WTC11 (cell line): ENCODE results near the gene PIF1. TPM values are rescaled to one million over a fixed set of nuclear protein-coding genes. Genes with fewer than 3 reads are reported as not detected.

Source experiments
- ATAC-seq: fragments of 200-7000 bp; cut with Tn5 transposase; 2 replicates; pipeline ENCODE4 v1.10.0; 2021; ENCODE audit warnings: mild to moderate bottlenecking, moderate library complexity
- CTCF ChIA-PET: fragments of 300-600 bp; sonication (Branson Sonifier 250); formaldehyde crosslinking; loops from one replicate; lab custom pipeline; 2021; ENCODE audit warnings: antibody characterized with exemption; lab: Charles Lee
- POLR2A ChIA-PET: fragments of 350-600 bp; sonication (Branson Sonifier 250); formaldehyde crosslinking; loops from one replicate; lab custom pipeline; 2021; ENCODE audit warnings: antibody characterized with exemption; lab: Charles Lee
- DNase-seq: peaks from one replicate; pipeline ENCODE4 v3.0.0; 2021; ENCODE audit warnings: low spot score
- H3K27ac Mint-ChIP-seq: 2 replicates; pipeline ENCODE4 v1.8.0; 2021; ENCODE audit warnings: mixed read lengths
- H3K27me3 Mint-ChIP-seq: 2 replicates; pipeline ENCODE4 v1.8.0; 2021; ENCODE audit warnings: low read depth, mild to moderate bottlenecking, moderate library complexity, mixed read lengths
- H3K36me3 Mint-ChIP-seq: 2 replicates; pipeline ENCODE4 v1.8.0; 2021; ENCODE audit warnings: mixed read lengths
- H3K4me1 Mint-ChIP-seq: 2 replicates; pipeline ENCODE4 v1.8.0; 2022; ENCODE audit warnings: mixed read lengths
- H3K4me3 Mint-ChIP-seq: 2 replicates; pipeline ENCODE4 v1.8.0; 2021; ENCODE audit warnings: mild to moderate bottlenecking, moderate library complexity, mixed read lengths
- H3K9me3 Mint-ChIP-seq: 2 replicates; pipeline ENCODE4 v1.8.0; 2021; ENCODE audit warnings: mixed read lengths
- ARID4B ChIP-seq: sonication (generic); formaldehyde crosslinking; IDR thresholded peaks from 2 replicates; pipeline ENCODE4 v1.8.0; 2023; ENCODE audit warnings: missing genetic modification reagents, mild to moderate bottlenecking, borderline replicate concordance
- CBFB ChIP-seq: sonication (generic); formaldehyde crosslinking; IDR thresholded peaks from 2 replicates; pipeline ENCODE4 v1.8.1; 2022; ENCODE audit warnings: mild to moderate bottlenecking, low read depth, missing genetic modification reagents
- ESRRA ChIP-seq: sonication (generic); formaldehyde crosslinking; IDR thresholded peaks from 2 replicates; pipeline ENCODE4 v1.8.1; 2022; ENCODE audit warnings: mild to moderate bottlenecking, missing genetic modification reagents, borderline replicate concordance
- ETV6 ChIP-seq: sonication (generic); formaldehyde crosslinking; IDR thresholded peaks from 2 replicates; pipeline ENCODE4 v1.8.1; 2022; ENCODE audit warnings: mild to moderate bottlenecking, missing genetic modification reagents
- FOXP1 ChIP-seq: sonication (generic); formaldehyde crosslinking; IDR thresholded peaks from 2 replicates; pipeline ENCODE4 v1.8.0; 2022; ENCODE audit warnings: missing genetic modification reagents, mild to moderate bottlenecking, moderate library complexity, borderline replicate concordance
- GABPB1 ChIP-seq: sonication (generic); formaldehyde crosslinking; IDR thresholded peaks from 2 replicates; pipeline ENCODE4 v1.8.1; 2023; ENCODE audit warnings: mild to moderate bottlenecking, missing genetic modification reagents
- JUN ChIP-seq: sonication (generic); formaldehyde crosslinking; IDR thresholded peaks from 2 replicates; pipeline ENCODE4 v1.8.0; 2023; ENCODE audit warnings: mild to moderate bottlenecking, missing genetic modification reagents
- MLX ChIP-seq: sonication (generic); formaldehyde crosslinking; IDR thresholded peaks from 2 replicates; pipeline ENCODE4 v1.8.1; 2023; ENCODE audit warnings: mild to moderate bottlenecking, missing genetic modification reagents, moderate library complexity
- MXD4 ChIP-seq: fragments of 250-450 bp; sonication (Bioruptor Pico); IDR thresholded peaks from 2 replicates; pipeline ENCODE4 v1.8.0; 2021; ENCODE audit warnings: mild to moderate bottlenecking, moderate library complexity, borderline replicate concordance
- NFE2L1 ChIP-seq: sonication (generic); formaldehyde crosslinking; IDR thresholded peaks from 2 replicates; pipeline ENCODE4 v1.8.1; 2023; ENCODE audit warnings: missing genetic modification reagents
- NFYB ChIP-seq: sonication (generic); formaldehyde crosslinking; conservative IDR thresholded peaks from 2 replicates; pipeline ENCODE4 v1.8.0; 2022; ENCODE audit warnings: low read depth, missing genetic modification reagents
- NR2C2 ChIP-seq: sonication (generic); formaldehyde crosslinking; IDR thresholded peaks from 2 replicates; pipeline ENCODE4 v1.8.0; 2022; ENCODE audit warnings: mild to moderate bottlenecking, missing genetic modification reagents
- OVOL2 ChIP-seq: fragments of 250-450 bp; sonication (Bioruptor Pico); IDR thresholded peaks from 2 replicates; pipeline ENCODE4 v1.9.0; 2021; ENCODE audit warnings: mild to moderate bottlenecking, borderline replicate concordance
- PREB ChIP-seq: sonication (generic); formaldehyde crosslinking; IDR thresholded peaks from 2 replicates; pipeline ENCODE4 v1.8.1; 2022; ENCODE audit warnings: mild to moderate bottlenecking, missing genetic modification reagents, moderate library complexity, borderline replicate concordance
- PRRX2 ChIP-seq: fragments of 250-450 bp; sonication (Bioruptor Pico); IDR thresholded peaks from 2 replicates; pipeline ENCODE4 v1.8.0; 2021; ENCODE audit warnings: mild to moderate bottlenecking
- RELA ChIP-seq: sonication (generic); formaldehyde crosslinking; IDR thresholded peaks from 2 replicates; pipeline ENCODE4 v1.8.1; 2022; ENCODE audit warnings: missing genetic modification reagents, mild to moderate bottlenecking, borderline replicate concordance
- SMAD3 ChIP-seq: sonication (generic); formaldehyde crosslinking; IDR thresholded peaks from 2 replicates; pipeline ENCODE4 v1.8.0; 2022; ENCODE audit warnings: missing genetic modification reagents, mild to moderate bottlenecking, borderline replicate concordance
- ZNF121 ChIP-seq: sonication (generic); formaldehyde crosslinking; IDR thresholded peaks from 2 replicates; pipeline ENCODE4 v1.8.0; 2023; ENCODE audit warnings: missing genetic modification reagents
- ZNF317 ChIP-seq: sonication (generic); formaldehyde crosslinking; IDR thresholded peaks from 2 replicates; pipeline ENCODE4 v1.8.1; 2023; ENCODE audit warnings: low read depth, mild to moderate bottlenecking, moderate library complexity, missing genetic modification reagents, borderline replicate concordance
- ZNF416 ChIP-seq: fragments of 250-450 bp; sonication (Bioruptor Pico); IDR thresholded peaks from 2 replicates; pipeline ENCODE4 v1.9.0; 2021; ENCODE audit warnings: mild to moderate bottlenecking, inconsistent platforms
- ZNF671 ChIP-seq: fragments of 250-450 bp; sonication (Bioruptor Pico); IDR thresholded peaks from 2 replicates; pipeline ENCODE4 v1.8.0; 2021; ENCODE audit warnings: mild to moderate bottlenecking
- total RNA-seq: library from RNA; stranded (reverse); gene quantifications from 3 replicates; pipeline ENCODE4 v1.2.3, GENCODE V29; 2021
- TF ChIP-seq, protein P1 (sequence below): fragments of 200-600 bp; IDR thresholded peaks from 2 replicates; pipeline ENCODE4 v1.8.0; 2022; ENCODE audit warnings: antibody characterized with exemption
- TF ChIP-seq, protein P2 (sequence below): sonication (generic); formaldehyde crosslinking; IDR thresholded peaks from 2 replicates; pipeline ENCODE4 v1.8.0; 2022; ENCODE audit warnings: mild to moderate bottlenecking, missing genetic modification reagents
- TF ChIP-seq, protein P3 (sequence below): sonication (generic); formaldehyde crosslinking; IDR thresholded peaks from 2 replicates; pipeline ENCODE4 v1.8.0; 2022; ENCODE audit warnings: mild to moderate bottlenecking, missing genetic modification reagents
- TF ChIP-seq, protein P4 (sequence below): sonication (generic); formaldehyde crosslinking; IDR thresholded peaks from 2 replicates; pipeline ENCODE4 v1.8.0; 2023; ENCODE audit warnings: missing genetic modification reagents

The PIF1 gene
- total RNA-seq, 1 experiment from 2014 or later = 249 TPM

DNA sequence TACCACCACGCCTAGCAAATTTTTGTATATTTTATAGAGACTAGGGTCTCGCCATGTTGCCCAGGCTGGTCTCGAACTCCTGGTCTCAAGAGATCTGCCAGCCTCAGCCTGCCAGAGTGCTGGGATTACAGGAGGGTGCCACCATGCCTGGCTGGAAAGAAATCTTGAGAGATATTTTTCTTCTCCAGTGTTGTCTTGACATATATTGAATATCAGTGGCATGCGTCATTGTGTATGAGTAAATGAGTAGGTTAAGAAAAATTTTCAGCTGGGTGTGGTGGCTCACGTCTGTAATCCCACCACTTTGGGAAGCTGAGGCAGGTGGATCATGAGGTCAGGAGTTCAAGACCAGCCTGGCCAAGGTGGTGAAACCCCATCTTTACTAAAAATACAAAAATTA, 3.5 kb upstream of the PIF1 start:
- H3K36me3 Mint-ChIP-seq = peaks cover 21% of the 10 kb centered on the region
- POLR2A ChIA-PET = no interaction called here

DNA sequence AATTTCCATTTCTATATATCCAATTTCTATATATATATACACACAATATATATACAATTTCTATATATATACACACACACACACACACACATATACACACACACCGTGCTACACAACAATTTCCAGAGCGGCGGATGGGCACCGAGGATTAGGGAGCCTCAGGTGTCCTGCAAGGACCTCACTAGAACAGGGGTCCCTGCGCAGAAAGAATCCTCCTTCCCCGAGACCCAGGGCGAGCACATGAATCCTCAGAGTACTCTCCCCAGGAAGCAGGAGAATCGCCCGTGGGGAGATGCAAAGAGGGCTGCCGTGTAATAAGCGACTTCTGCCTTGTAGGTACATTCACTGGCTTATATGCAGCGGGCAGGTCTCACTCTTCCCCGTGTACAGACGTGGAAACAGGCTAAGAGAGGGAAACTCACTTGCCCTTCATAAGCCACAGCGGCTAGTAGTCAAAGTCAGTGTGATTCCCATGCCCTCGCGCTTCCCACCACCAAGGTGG, 467 bp downstream of the PIF1 start:
- TF ChIP-seq PRRX2 (CRISPR knock-in tag) = no peak
- TF ChIP-seq PREB (CRISPR knock-in tag) = no peak
- TF ChIP-seq, protein P1, sequence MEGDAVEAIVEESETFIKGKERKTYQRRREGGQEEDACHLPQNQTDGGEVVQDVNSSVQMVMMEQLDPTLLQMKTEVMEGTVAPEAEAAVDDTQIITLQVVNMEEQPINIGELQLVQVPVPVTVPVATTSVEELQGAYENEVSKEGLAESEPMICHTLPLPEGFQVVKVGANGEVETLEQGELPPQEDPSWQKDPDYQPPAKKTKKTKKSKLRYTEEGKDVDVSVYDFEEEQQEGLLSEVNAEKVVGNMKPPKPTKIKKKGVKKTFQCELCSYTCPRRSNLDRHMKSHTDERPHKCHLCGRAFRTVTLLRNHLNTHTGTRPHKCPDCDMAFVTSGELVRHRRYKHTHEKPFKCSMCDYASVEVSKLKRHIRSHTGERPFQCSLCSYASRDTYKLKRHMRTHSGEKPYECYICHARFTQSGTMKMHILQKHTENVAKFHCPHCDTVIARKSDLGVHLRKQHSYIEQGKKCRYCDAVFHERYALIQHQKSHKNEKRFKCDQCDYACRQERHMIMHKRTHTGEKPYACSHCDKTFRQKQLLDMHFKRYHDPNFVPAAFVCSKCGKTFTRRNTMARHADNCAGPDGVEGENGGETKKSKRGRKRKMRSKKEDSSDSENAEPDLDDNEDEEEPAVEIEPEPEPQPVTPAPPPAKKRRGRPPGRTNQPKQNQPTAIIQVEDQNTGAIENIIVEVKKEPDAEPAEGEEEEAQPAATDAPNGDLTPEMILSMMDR = no peak
- TF ChIP-seq, protein P2, sequence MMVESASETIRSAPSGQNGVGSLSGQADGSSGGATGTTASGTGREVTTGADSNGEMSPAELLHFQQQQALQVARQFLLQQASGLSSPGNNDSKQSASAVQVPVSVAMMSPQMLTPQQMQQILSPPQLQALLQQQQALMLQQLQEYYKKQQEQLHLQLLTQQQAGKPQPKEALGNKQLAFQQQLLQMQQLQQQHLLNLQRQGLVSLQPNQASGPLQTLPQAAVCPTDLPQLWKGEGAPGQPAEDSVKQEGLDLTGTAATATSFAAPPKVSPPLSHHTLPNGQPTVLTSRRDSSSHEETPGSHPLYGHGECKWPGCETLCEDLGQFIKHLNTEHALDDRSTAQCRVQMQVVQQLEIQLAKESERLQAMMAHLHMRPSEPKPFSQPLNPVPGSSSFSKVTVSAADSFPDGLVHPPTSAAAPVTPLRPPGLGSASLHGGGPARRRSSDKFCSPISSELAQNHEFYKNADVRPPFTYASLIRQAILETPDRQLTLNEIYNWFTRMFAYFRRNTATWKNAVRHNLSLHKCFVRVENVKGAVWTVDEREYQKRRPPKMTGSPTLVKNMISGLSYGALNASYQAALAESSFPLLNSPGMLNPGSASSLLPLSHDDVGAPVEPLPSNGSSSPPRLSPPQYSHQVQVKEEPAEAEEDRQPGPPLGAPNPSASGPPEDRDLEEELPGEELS (CRISPR knock-in tag) = peak; percentile 8; the same call in 1 of the 2 replicates
- TF ChIP-seq ETV6 (CRISPR knock-in tag) = 0 out of 2 replicates have a peak, but pooled peaks have one; percentile 1
- TF ChIP-seq, all 79 proteins: peak for 2
- H3K36me3 Mint-ChIP-seq = peaks cover 44% of the 10 kb centered on the region
- no peaks in the 10 kb centered on the region for H3K9me3 Mint-ChIP-seq
- ChIA-PET CTCF (interaction anchor here (0.9 to 1.9 kb wide), 8 partner anchors 10 to 125 kb away, joined by 3 to 21 read pairs (median 4); no protein-coding TSS in a partner anchor), POLR2A (interaction anchor here (0.9 to 2.4 kb wide), 12 partner anchors 9 to 97 kb away, joined by 3 to 45 read pairs (median 6); no protein-coding TSS in a partner anchor)
- peak overlapping the region; percentile 92 for H3K4me3 Mint-ChIP-seq
- peaks cover 30% of the 10 kb centered on the region for H3K4me1 Mint-ChIP-seq
- no peak for DNase-seq
- no peaks in the 10 kb centered on the region for H3K27me3 Mint-ChIP-seq
- peak; percentile 3; the same call in 1 of the 2 replicates for ATAC-seq
- peak overlapping the region; percentile 92 for H3K27ac Mint-ChIP-seq

More for the DNA sequence above, 3.5 kb upstream of the PIF1 start:
- Mint-ChIP-seq H3K4me1 (peaks cover 18% of the 10 kb centered on the region), H3K4me3 (no peak overlapping the region), H3K27me3 (no peaks in the 10 kb centered on the region), H3K9me3 (no peaks in the 10 kb centered on the region), H3K27ac (no peak overlapping the region)
- DNase-seq (no peak), ATAC-seq (no peak)
- no peak for TF ChIP-seq NFYB (CRISPR knock-in tag)
- TF ChIP-seq NR2C2 (CRISPR knock-in tag) = no peak
- TF ChIP-seq MXD4 (CRISPR knock-in tag) = no peak
- no peak for TF ChIP-seq NFE2L1
- TF ChIP-seq, protein P3, sequence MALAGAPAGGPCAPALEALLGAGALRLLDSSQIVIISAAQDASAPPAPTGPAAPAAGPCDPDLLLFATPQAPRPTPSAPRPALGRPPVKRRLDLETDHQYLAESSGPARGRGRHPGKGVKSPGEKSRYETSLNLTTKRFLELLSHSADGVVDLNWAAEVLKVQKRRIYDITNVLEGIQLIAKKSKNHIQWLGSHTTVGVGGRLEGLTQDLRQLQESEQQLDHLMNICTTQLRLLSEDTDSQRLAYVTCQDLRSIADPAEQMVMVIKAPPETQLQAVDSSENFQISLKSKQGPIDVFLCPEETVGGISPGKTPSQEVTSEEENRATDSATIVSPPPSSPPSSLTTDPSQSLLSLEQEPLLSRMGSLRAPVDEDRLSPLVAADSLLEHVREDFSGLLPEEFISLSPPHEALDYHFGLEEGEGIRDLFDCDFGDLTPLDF (CRISPR knock-in tag) = no peak
- no peak for TF ChIP-seq ZNF317
- TF ChIP-seq OVOL2 = no peak
- no peak for TF ChIP-seq ZNF671
- TF ChIP-seq ESRRA (CRISPR knock-in tag) = no peak
- no peak for TF ChIP-seq JUN (CRISPR knock-in tag)
- TF ChIP-seq MLX (CRISPR knock-in tag) = no peak
- TF ChIP-seq GABPB1 (CRISPR knock-in tag) = no peak
- no peak for TF ChIP-seq CBFB (CRISPR knock-in tag)
- TF ChIP-seq, protein P4, sequence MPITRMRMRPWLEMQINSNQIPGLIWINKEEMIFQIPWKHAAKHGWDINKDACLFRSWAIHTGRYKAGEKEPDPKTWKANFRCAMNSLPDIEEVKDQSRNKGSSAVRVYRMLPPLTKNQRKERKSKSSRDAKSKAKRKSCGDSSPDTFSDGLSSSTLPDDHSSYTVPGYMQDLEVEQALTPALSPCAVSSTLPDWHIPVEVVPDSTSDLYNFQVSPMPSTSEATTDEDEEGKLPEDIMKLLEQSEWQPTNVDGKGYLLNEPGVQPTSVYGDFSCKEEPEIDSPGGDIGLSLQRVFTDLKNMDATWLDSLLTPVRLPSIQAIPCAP (CRISPR knock-in tag) = no peak
- no peak for TF ChIP-seq ARID4B (CRISPR knock-in tag)
- TF ChIP-seq ZNF121 (CRISPR knock-in tag) = no peak
- TF ChIP-seq FOXP1 (CRISPR knock-in tag) = no peak
- no peak for TF ChIP-seq SMAD3 (CRISPR knock-in tag)
- TF ChIP-seq ZNF416 (CRISPR knock-in tag) = no peak
- TF ChIP-seq RELA (CRISPR knock-in tag) = no peak
- CTCF ChIA-PET = no interaction called here
